ENCODE data around the gene CWF19L2. TPM values are rescaled to one million over a fixed set of nuclear protein-coding genes. Genes with fewer than 3 reads are reported as not detected.

The CWF19L2 gene
- total and polyA plus RNA-seq, 2 experiments from 2014 or later = 20.3 to 27.2 TPM

DNA sequence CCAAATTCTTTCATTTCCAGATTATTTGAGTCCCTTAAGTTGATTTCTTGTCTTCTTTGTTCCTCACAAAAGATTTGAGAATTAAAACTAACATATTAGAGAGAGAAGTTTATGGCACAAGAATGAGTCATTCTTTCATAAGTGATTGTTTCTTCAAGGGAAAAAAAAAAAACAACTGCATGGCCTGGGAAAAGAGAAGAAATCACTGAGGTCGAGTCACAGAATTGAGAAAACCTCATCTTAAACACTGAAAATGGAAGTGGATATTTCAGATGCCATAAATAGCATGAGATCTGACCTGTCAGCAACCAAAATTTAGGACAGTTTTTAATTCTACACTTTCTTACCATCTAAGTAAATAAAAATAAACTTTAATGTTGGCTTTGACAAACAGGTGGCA lies 87.2 kb downstream of the CWF19L2 start:
- H3K4me1 Mint-ChIP-seq = no peaks in the 10 kb centered on the region; the same call in 2 of the 3 replicates
- peaks cover 4% of the 10 kb centered on the region; the same call in 1 of the 2 replicates for H3K79me2 ChIP-seq (replicated peaks; ENCODE audit: insufficient read depth)
- TF ChIP-seq POLR2AphosphoS5 (IDR thresholded peaks at IDR 0.05; ENCODE audit: low read depth) = no peak
- no peak for TF ChIP-seq CREB1 (CRISPR knock-in tag; IDR thresholded peaks at IDR 0.05; ENCODE audit: low read depth)
- no peak for TF ChIP-seq NANOG (IDR thresholded peaks at IDR 0.05; ENCODE audit: borderline replicate concordance)
- TF ChIP-seq ZNF114 (CRISPR knock-in tag; IDR thresholded peaks at IDR 0.05) = no peak
- no peak for TF ChIP-seq CTCF (conservative IDR thresholded peaks at IDR 0.05; ENCODE audit: low read depth in 2 of 2)
- TF ChIP-seq, protein P1, sequence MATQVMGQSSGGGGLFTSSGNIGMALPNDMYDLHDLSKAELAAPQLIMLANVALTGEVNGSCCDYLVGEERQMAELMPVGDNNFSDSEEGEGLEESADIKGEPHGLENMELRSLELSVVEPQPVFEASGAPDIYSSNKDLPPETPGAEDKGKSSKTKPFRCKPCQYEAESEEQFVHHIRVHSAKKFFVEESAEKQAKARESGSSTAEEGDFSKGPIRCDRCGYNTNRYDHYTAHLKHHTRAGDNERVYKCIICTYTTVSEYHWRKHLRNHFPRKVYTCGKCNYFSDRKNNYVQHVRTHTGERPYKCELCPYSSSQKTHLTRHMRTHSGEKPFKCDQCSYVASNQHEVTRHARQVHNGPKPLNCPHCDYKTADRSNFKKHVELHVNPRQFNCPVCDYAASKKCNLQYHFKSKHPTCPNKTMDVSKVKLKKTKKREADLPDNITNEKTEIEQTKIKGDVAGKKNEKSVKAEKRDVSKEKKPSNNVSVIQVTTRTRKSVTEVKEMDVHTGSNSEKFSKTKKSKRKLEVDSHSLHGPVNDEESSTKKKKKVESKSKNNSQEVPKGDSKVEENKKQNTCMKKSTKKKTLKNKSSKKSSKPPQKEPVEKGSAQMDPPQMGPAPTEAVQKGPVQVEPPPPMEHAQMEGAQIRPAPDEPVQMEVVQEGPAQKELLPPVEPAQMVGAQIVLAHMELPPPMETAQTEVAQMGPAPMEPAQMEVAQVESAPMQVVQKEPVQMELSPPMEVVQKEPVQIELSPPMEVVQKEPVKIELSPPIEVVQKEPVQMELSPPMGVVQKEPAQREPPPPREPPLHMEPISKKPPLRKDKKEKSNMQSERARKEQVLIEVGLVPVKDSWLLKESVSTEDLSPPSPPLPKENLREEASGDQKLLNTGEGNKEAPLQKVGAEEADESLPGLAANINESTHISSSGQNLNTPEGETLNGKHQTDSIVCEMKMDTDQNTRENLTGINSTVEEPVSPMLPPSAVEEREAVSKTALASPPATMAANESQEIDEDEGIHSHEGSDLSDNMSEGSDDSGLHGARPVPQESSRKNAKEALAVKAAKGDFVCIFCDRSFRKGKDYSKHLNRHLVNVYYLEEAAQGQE (IDR thresholded peaks at IDR 0.05; ENCODE audit: unreplicated experiment) = no peak
- no peak for TF ChIP-seq EZH2phosphoT487 (IDR thresholded peaks at IDR 0.05; ENCODE audit: unreplicated experiment)
- no peak for TF ChIP-seq JUNB (IDR thresholded peaks at IDR 0.05; ENCODE audit: unreplicated experiment)
- TF ChIP-seq EZH2 (IDR thresholded peaks at IDR 0.05; ENCODE audit: low read depth, unreplicated experiment) = no peak
- TF ChIP-seq STAT1 (IDR thresholded peaks at IDR 0.05; ENCODE audit: unreplicated experiment) = no peak
- TF ChIP-seq, protein P2, sequence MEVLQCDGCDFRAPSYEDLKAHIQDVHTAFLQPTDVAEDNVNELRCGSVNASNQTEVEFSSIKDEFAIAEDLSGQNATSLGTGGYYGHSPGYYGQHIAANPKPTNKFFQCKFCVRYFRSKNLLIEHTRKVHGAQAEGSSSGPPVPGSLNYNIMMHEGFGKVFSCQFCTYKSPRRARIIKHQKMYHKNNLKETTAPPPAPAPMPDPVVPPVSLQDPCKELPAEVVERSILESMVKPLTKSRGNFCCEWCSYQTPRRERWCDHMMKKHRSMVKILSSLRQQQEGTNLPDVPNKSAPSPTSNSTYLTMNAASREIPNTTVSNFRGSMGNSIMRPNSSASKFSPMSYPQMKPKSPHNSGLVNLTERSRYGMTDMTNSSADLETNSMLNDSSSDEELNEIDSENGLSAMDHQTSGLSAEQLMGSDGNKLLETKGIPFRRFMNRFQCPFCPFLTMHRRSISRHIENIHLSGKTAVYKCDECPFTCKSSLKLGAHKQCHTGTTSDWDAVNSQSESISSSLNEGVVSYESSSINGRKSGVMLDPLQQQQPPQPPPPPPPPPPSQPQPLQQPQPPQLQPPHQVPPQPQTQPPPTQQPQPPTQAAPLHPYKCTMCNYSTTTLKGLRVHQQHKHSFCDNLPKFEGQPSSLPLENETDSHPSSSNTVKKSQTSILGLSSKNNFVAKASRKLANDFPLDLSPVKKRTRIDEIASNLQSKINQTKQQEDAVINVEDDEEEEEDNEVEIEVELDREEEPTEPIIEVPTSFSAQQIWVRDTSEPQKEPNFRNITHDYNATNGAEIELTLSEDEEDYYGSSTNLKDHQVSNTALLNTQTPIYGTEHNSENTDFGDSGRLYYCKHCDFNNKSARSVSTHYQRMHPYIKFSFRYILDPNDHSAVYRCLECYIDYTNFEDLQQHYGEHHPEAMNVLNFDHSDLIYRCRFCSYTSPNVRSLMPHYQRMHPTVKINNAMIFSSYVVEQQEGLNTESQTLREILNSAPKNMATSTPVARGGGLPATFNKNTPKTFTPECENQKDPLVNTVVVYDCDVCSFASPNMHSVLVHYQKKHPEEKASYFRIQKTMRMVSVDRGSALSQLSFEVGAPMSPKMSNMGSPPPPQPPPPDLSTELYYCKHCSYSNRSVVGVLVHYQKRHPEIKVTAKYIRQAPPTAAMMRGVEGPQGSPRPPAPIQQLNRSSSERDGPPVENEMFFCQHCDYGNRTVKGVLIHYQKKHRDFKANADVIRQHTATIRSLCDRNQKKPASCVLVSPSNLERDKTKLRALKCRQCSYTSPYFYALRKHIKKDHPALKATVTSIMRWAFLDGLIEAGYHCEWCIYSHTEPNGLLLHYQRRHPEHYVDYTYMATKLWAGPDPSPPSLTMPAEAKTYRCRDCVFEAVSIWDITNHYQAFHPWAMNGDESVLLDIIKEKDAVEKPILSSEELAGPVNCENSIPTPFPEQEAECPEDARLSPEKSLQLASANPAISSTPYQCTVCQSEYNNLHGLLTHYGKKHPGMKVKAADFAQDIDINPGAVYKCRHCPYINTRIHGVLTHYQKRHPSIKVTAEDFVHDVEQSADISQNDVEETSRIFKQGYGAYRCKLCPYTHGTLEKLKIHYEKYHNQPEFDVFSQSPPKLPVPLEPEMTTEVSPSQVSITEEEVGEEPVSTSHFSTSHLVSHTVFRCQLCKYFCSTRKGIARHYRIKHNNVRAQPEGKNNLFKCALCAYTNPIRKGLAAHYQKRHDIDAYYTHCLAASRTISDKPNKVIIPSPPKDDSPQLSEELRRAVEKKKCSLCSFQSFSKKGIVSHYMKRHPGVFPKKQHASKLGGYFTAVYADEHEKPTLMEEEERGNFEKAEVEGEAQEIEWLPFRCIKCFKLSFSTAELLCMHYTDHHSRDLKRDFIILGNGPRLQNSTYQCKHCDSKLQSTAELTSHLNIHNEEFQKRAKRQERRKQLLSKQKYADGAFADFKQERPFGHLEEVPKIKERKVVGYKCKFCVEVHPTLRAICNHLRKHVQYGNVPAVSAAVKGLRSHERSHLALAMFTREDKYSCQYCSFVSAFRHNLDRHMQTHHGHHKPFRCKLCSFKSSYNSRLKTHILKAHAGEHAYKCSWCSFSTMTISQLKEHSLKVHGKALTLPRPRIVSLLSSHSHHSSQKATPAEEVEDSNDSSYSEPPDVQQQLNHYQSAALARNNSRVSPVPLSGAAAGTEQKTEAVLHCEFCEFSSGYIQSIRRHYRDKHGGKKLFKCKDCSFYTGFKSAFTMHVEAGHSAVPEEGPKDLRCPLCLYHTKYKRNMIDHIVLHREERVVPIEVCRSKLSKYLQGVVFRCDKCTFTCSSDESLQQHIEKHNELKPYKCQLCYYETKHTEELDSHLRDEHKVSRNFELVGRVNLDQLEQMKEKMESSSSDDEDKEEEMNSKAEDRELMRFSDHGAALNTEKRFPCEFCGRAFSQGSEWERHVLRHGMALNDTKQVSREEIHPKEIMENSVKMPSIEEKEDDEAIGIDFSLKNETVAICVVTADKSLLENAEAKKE (CRISPR knock-in tag; IDR thresholded peaks at IDR 0.05) = no peak
- TF ChIP-seq ETS1 (IDR thresholded peaks at IDR 0.05) = no peak
- TF ChIP-seq ZNF331 (CRISPR knock-in tag; IDR thresholded peaks at IDR 0.05; ENCODE audit: low read depth) = no peak
- H3K4me3 ChIP-seq = no peak overlapping the region
- H3K4me1 ChIP-seq (ENCODE audit: insufficient read depth) = no peaks in the 10 kb centered on the region
- H3K36me3 Mint-ChIP-seq (ENCODE audit: low read depth) = peaks cover 17% of the 10 kb centered on the region
- H4K20me1 ChIP-seq (replicated peaks; ENCODE audit: insufficient read depth) = no peaks in the 10 kb centered on the region
- H3K9me3 Mint-ChIP-seq = peaks cover 8% of the 10 kb centered on the region
- H3K36me3 ChIP-seq (ENCODE audit: insufficient read depth) = no peaks in the 10 kb centered on the region
- no peak overlapping the region for H3K27ac Mint-ChIP-seq
- H3F3A ChIP-seq (replicated peaks; ENCODE audit: low read depth) = no peaks in the 10 kb centered on the region
- no peak overlapping the region for H3K27ac ChIP-seq (ENCODE audit: low read depth)
- H3K27me3 Mint-ChIP-seq (ENCODE audit: insufficient read depth, low read depth, poor library complexity) = no peaks in the 10 kb centered on the region
- ATAC-seq (no peak), DNase-seq (ENCODE audit: low spot score) (no peak)
- no peaks in the 10 kb centered on the region for H3K9me2 ChIP-seq (ENCODE audit: insufficient read depth)
- H3K4me3 Mint-ChIP-seq = no peak overlapping the region
- H2AFZ ChIP-seq = no peak overlapping the region
- H3K4me2 ChIP-seq = no peak overlapping the region
- no peaks in the 10 kb centered on the region for H3K27me3 ChIP-seq (ENCODE audit: insufficient read depth)

Measured in GM23338 (cell line).